NT2/D1 (cell line): ENCODE data around the gene DSCAML1.

Experiments used
- DNase-seq: peaks from one replicate; pipeline ENCODE4 v3.0.0-alpha.2; 2011; ENCODE audit warnings: low read depth, low spot score
- H3K27me3 ChIP-seq: 2 replicates; pipeline ENCODE4 v1.6.0; 2011; ENCODE audit warnings: mild to moderate bottlenecking; ENCODE audit not compliant: insufficient read length, insufficient read depth
- H3K36me3 ChIP-seq: 2 replicates; pipeline ENCODE4 v1.6.1; 2011; ENCODE audit warnings: mild to moderate bottlenecking, low read length, mixed read lengths; ENCODE audit not compliant: insufficient read depth, insufficient read length
- H3K4me1 ChIP-seq: 2 replicates; pipeline ENCODE4 v1.5.1; 2011; ENCODE audit not compliant: insufficient read depth, insufficient read length
- H3K4me3 ChIP-seq: 2 replicates; pipeline ENCODE4 v1.5.1; 2011; ENCODE audit warnings: low read depth; ENCODE audit not compliant: insufficient read length
- H3K9ac ChIP-seq: 2 replicates; pipeline ENCODE4 v1.6.0; 2011; ENCODE audit warnings: low read depth; ENCODE audit not compliant: insufficient read length
- H3K9me3 ChIP-seq: 2 replicates; pipeline ENCODE4 v1.5.1; 2011; ENCODE audit warnings: mild to moderate bottlenecking, low read length; ENCODE audit not compliant: insufficient read depth
- SUZ12 ChIP-seq: IDR thresholded peaks from 2 replicates; pipeline ENCODE4 v1.6.1; 2011; ENCODE audit not compliant: insufficient read length, insufficient read depth; ENCODE audit errors: extremely low read depth
- YY1 ChIP-seq: IDR thresholded peaks from 2 replicates; pipeline ENCODE4 v1.6.1; 2011; ENCODE audit not compliant: insufficient read length, insufficient read depth
- ZNF274 ChIP-seq: IDR thresholded peaks from 2 replicates; pipeline ENCODE4 v1.6.1; 2011; ENCODE audit warnings: mild to moderate bottlenecking, low read depth, low read length

Gene DSCAML1

GRCh38 chr11:117434481-117434880 lies 362.5 kb downstream of the DSCAML1 start:
- peaks cover 16% of the 10 kb centered on the region for H3K4me1 ChIP-seq
- no peaks in the 10 kb centered on the region for H3K9me3 ChIP-seq
- H3K4me3 ChIP-seq, result no peak overlapping the region
- no peaks in the 10 kb centered on the region for H3K36me3 ChIP-seq
- H3K9ac ChIP-seq, result no peak overlapping the region
- TF ChIP-seq ZNF274 (no peak), SUZ12 (no peak), YY1 (no peak)
- no peak for DNase-seq
- no peaks in the 10 kb centered on the region for H3K27me3 ChIP-seq

DNA sequence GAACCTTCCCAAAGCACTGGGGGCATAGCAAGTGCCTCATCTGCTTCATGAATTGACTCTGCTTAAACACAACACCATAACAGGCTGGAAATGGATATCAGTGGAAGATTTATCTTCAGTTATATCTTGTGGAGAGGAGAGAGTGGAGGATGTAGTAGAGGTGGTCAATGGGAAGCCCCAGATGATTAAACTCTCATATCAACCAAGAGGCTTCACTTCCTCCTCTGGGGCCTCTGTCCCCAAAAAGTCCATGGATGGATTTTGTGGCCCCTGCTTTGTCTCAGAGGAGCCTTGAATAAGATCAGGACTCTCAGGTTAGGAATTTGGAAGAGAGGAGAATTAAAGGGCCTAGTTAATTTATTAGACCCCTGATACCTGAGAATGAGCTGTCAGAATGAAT lies 363.3 kb downstream of the DSCAML1 start:
- Histone ChIP-seq H3K36me3 (no peaks in the 10 kb centered on the region), H3K9ac (no peak overlapping the region), H3K4me3 (no peak overlapping the region), H3K9me3 (no peaks in the 10 kb centered on the region), H3K27me3 (no peaks in the 10 kb centered on the region), H3K4me1 (peaks cover 17% of the 10 kb centered on the region)
- TF ChIP-seq YY1, result no peak
- TF ChIP-seq ZNF274, result no peak
- no peak for TF ChIP-seq SUZ12
- DNase-seq, result no peak

GRCh38 chr11:117431436-117431835 lies 365.6 kb downstream of the DSCAML1 start:
- Histone ChIP-seq H3K36me3 (no peaks in the 10 kb centered on the region), H3K4me1 (peaks cover 9% of the 10 kb centered on the region), H3K27me3 (no peaks in the 10 kb centered on the region), H3K4me3 (no peak overlapping the region), H3K9ac (no peak overlapping the region), H3K9me3 (no peaks in the 10 kb centered on the region)
- TF ChIP-seq ZNF274, result no peak
- no peak for TF ChIP-seq SUZ12
- no peak for TF ChIP-seq YY1
- DNase-seq, result no peak

DNA sequence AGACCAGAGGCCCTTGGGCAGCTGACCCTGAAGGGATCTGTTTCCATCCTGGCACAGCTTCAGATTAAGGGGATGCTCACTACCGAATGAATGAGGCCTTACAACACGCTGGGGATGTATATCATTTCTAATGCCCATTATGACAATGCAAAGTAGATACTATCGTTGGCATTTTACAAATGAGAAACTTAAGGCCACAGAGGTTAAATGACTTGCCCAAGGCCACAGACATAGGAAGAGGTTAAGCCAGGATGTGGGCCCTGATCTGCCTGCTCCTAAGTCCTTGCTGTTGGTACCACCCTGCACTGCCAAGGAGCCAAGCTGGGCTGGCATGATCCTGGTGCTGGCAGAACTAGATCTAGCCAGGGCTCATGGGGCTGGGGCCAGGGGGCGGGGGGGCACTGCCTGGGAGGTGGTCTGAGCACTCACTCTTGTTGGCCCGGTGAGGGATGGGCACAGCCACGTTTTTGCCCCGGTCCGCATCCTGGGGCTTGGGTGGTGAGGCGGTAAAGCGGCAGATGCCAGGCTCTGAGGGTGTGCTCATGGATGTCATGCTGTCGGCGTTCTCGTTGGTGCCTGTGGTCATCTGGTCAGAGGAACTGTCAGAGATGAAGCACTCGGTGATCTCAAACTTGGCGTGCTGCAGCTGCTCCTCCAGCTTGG lies 366.6 kb downstream of the DSCAML1 start:
- no peaks in the 10 kb centered on the region for H3K36me3 ChIP-seq
- H3K27me3 ChIP-seq, result no peaks in the 10 kb centered on the region
- DNase-seq, result no peak
- no peaks in the 10 kb centered on the region for H3K9me3 ChIP-seq
- no peak for TF ChIP-seq SUZ12
- TF ChIP-seq YY1, result no peak
- TF ChIP-seq ZNF274, result no peak
- H3K9ac ChIP-seq, result no peak overlapping the region
- H3K4me1 ChIP-seq, result peaks cover 9% of the 10 kb centered on the region
- H3K4me3 ChIP-seq, result no peak overlapping the region

DNA sequence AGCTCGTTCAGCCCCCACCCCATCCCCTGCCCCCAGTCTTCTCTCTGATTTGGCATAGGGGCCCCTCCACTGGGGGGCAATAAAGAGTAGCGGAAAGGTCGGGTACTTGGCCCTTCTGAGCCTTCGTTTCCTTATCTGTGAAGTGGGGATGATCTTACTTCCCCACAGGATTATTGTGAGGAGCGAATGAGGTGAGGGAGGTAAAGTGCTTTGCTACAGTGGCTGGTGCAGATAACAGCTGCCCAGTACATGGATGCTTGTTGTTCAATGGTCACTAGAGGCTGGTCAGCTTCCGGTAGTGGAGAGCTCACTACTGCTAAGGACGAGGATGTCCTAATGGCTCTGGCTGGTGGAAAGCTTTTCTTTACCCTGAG lies 368.2 kb downstream of the DSCAML1 start:
- Histone ChIP-seq H3K27me3 (no peaks in the 10 kb centered on the region), H3K4me1 (peaks cover 9% of the 10 kb centered on the region), H3K36me3 (no peaks in the 10 kb centered on the region), H3K9ac (no peak overlapping the region), H3K9me3 (no peaks in the 10 kb centered on the region), H3K4me3 (no peak overlapping the region)
- DNase-seq, result no peak
- TF ChIP-seq SUZ12 (no peak), YY1 (no peak), ZNF274 (no peak)

DNA sequence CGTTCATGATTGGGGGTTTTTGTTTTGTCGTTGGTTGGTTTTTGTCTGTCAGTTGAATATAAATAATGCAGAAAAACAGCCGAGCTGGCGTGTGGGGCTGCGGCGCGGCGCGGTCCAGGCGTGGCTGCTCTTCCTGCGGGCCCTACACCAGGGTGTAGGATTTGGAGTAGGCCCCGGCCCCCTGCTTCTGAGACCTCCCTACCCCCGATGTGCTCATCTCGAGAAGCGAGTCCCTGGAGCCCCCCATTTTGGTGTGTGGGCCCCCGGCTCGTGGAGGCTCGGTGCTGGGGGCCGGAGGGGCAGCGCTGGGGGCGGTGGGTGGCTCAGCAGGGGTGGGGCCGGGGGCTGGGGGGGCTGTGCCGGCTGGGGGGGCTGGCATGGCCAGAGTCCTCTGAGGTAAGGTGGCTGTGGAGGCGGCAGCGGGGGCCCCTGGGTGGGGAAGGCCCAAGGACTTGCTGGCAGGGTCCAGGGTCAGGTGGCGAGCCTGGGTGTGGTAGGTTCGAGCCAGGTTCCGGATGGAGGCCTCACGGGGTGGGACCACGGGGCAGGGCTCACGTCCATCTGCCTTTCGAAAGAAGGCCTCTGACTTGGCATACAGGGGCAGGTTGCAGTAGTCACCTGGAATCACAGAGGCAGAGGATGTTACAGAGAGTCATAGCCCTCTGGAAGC lies 368.7 kb downstream of the DSCAML1 start:
- H3K9ac ChIP-seq, result no peak overlapping the region
- no peak for DNase-seq
- no peaks in the 10 kb centered on the region for H3K27me3 ChIP-seq
- H3K4me3 ChIP-seq, result no peak overlapping the region
- TF ChIP-seq YY1, result no peak
- no peak for TF ChIP-seq ZNF274
- no peak for TF ChIP-seq SUZ12
- H3K9me3 ChIP-seq, result no peaks in the 10 kb centered on the region
- H3K4me1 ChIP-seq, result peaks cover 9% of the 10 kb centered on the region
- no peaks in the 10 kb centered on the region for H3K36me3 ChIP-seq

DNA sequence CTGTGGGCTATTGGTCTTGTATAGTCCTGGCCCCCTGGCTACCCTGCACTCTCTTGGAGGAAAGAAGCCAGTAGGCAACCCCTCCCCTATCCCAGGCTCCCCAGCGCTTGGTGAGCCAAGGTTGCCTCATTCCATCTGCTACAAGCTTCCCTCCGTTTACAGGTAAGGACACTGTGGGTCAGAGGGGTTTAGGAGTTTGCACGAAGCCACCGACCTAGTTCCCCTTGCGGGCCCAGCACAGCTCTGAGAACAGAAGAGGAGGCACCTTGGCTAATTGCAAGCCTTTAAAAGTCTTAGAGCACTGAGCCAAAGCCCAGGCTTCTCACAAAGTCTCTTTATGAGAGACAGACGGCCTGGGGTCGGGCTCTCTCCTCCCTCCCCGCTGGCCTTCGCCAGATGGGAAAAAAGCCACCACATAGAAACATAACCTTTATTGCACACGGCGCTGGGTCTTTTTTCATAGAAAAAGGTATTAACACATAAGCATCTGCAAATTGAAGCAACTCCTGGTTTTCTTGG lies 369.6 kb downstream of the DSCAML1 start:
- no peaks in the 10 kb centered on the region for H3K27me3 ChIP-seq
- H3K9me3 ChIP-seq, result no peaks in the 10 kb centered on the region
- H3K9ac ChIP-seq, result no peak overlapping the region
- DNase-seq, result no peak
- H3K4me1 ChIP-seq, result peaks cover 9% of the 10 kb centered on the region
- H3K4me3 ChIP-seq, result no peak overlapping the region
- TF ChIP-seq YY1, result no peak
- TF ChIP-seq SUZ12, result no peak
- no peak for TF ChIP-seq ZNF274
- H3K36me3 ChIP-seq, result no peaks in the 10 kb centered on the region
